GM13977 (cell line): Measurements from ENCODE around the gene ORC3.

Experiments
- DNase-seq: peaks from one replicate; pipeline ENCODE4 v3.0.0; 2012; ENCODE audit warnings: low spot score
- in situ Hi-C: fragments of 300-500 bp; cut with MboI; formaldehyde crosslinking; loops from one replicate; pipeline ENCODE4 v1.12.0; 2022; ENCODE audit warnings: low sequenced_read_pairs, low pct_unique_long_range_greater_than_20kb, mixed read lengths, inconsistent platforms; ENCODE audit not compliant: unreplicated experiment
- TF ChIP-seq, protein P1 (sequence below): IDR thresholded peaks from 2 replicates; pipeline ENCODE4 v1.5.1; 2012; ENCODE audit warnings: mild to moderate bottlenecking, control low read depth; ENCODE audit not compliant: insufficient read depth; ENCODE audit errors: extremely low read depth, missing control alignments

Gene ORC3

DNA sequence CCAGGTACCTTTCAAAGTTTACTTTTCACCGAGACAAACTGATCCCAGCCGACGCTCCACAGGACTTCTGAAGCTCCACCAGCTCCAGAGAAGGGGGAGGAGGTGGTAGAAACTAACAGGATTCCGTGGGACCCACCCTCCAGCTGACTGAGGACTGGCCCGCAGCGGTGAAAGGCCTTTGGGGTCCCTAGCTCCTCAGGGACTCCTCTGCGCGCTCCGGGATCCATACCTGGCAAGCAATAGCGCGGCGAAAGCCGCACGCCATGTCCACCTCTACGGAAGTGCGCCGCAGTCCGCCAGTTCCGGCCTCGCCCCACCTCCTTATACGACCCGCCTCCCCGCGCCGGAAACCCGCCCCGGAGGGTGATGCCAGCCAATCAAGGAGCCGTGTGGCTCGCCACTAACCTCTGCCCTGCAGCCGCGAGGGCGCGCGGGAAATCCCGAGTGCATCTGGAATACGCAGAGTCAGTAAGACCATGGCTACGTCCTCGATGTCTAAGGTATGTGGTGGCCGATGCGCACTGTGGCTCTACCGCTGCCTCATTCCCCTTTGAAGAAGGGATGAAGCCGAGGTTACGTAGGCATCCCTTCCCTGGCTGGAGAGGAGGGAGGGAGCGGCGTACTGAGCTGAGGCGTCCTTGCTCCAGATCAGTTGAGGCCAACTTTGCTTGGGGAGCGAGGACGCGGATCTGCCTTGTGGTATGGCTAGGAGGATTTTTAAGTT, at the start of gene ORC3, which contains the start of gene RARS2:
TSS of gene ORC3 (plus strand) at position 443 of the 724 bp plus-strand sequence. CDS start at position 477, 34 bp downstream.
TSS of gene RARS2 (minus strand) at position 295 of the 724 bp plus-strand sequence. CDS start at position 265, 30 bp downstream.
- TF ChIP-seq, protein P1, sequence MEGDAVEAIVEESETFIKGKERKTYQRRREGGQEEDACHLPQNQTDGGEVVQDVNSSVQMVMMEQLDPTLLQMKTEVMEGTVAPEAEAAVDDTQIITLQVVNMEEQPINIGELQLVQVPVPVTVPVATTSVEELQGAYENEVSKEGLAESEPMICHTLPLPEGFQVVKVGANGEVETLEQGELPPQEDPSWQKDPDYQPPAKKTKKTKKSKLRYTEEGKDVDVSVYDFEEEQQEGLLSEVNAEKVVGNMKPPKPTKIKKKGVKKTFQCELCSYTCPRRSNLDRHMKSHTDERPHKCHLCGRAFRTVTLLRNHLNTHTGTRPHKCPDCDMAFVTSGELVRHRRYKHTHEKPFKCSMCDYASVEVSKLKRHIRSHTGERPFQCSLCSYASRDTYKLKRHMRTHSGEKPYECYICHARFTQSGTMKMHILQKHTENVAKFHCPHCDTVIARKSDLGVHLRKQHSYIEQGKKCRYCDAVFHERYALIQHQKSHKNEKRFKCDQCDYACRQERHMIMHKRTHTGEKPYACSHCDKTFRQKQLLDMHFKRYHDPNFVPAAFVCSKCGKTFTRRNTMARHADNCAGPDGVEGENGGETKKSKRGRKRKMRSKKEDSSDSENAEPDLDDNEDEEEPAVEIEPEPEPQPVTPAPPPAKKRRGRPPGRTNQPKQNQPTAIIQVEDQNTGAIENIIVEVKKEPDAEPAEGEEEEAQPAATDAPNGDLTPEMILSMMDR = no peak
- peak; percentile 94 for DNase-seq
- in situ Hi-C loops = no loop called here

DNA sequence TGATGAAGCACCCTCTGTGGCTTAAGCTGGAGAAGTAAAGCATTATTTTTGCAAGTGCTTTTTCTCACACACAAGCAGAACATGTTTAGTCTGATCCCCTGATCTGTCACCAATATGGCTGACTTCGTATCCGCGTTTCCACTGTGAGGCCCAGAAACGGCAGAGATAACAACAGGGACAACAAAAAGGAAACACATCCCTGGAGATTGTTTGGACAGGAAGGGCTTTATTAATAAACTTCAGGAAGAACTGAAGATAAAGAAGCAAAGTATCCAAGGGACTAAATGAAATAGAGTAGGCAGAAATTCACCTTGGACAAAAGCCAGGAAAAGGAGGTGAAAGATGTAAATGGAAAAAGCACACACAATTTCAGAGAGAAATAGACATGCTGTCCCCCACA, 49.4 kb upstream of the ORC3 start:
- TF ChIP-seq, protein P1 = no peak
- in situ Hi-C loops = no loop called here
- DNase-seq = no peak

DNA sequence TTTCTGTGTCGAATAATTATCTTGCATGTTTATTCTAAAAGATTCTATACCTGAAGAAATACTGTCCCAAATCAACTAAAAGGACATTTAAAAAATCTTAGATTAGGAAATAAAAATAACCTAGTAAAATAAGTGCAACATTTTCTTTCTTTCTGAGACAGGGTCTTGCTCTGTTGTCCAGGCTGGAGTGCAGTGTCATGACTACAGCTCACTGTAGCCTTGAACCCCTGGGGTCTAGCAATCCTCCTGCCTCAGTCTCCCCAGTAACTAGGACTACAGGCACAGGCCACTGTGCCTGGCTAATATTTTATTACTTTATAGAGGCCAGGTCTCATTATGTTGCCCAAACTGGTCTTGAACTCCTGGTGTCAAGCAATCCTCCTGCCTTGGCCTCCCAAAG, 48.9 kb upstream of the ORC3 start:
- no peak for DNase-seq
- TF ChIP-seq, protein P1 = no peak
- in situ Hi-C loops = no loop called here

DNA sequence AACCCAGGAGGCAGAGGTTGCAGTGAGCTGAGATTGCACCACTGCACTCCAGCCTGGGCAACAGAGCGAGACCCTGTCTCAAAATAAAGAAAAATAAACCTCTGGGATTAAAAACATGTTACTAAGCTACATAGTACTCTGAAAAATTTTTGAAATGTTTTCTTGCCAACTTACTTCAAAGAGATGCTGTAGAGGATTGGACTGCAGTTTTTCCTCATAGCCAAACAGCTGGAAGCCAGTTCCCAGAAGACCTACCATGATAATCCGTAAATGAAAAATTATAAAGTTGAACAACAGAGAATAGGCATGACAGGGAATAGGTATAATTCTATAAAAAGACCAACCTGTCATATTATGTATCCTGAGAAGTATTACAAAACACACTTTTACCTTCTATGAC, 48.2 kb upstream of the ORC3 start:
- TF ChIP-seq, protein P1 = no peak
- in situ Hi-C loops = no loop called here
- no peak for DNase-seq

DNA sequence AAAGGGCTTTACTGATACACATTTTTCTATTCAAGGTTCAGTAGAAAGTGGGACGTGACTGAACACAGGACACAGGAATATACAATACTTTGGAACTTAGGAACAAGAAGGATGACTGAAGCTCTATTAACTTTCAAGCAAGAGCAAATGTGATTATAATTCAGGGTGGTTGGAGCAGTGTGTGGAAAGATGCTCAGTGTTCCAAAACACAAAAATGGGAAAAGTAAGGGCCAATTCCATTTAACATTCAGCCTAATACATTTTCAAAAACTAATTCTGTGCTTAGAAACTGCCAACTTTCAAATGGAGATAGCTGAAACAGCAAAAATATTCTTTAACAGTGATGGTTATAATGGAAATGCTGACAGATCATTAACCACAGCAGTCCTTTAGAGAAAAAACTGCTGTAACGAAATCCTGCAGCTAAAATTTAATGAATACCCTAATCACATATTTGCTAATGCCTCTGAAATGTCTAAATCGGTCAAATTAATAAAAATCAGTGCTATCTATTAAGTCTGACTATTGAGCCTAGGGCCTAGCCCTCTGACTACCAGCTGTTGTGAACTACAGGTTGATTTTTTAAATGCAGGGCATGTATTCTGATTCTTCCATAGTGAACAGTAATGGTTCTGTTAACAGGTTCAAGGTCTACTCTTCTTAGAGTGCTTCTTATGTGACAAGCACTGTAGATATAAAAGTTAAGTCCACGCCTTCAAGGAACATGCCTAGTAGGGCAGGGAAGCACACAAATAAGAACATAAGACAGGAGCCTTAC, 46.0 kb upstream of the ORC3 start:
- in situ Hi-C loops = no loop called here
- DNase-seq = no peak
- TF ChIP-seq, protein P1 = no peak

DNA sequence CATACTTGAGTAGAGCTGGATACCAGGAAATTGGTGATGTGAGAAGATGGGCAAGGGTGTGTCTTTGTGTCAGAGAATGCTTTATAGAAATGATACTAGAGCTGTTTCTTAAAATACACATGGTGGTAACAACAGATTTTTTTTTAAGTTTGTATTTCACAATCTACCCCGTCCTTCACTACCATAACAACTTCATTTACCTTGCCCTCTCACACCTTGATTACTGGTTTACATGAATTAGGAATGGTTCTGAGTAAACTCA, 45.5 kb upstream of the ORC3 start:
- DNase-seq = no peak
- TF ChIP-seq, protein P1 = no peak
- in situ Hi-C loops = no loop called here
